Measurements from ENCODE around the gene FOLR1.

DNA sequence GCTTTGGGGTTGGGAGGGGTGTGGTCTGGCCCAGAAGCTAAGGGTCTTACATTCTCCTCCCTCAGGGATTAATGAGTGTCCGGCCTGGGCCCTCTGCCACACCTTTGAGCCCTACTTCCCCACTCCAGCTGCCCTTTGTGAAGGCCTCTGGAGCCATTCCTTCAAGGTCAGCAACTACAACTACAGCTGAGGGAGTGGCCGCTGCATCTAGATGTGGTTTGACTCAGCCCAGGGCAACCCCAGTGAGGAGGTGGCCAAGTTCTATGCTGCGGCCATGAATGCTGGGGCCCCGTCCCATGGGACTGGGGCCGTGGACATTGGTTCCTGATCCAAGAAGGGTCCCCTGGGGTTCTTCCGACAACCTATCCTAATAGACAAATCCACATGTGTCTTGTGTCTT lies 14.3 kb upstream of the FOLR1 start:
- TF ChIP-seq, protein P1, sequence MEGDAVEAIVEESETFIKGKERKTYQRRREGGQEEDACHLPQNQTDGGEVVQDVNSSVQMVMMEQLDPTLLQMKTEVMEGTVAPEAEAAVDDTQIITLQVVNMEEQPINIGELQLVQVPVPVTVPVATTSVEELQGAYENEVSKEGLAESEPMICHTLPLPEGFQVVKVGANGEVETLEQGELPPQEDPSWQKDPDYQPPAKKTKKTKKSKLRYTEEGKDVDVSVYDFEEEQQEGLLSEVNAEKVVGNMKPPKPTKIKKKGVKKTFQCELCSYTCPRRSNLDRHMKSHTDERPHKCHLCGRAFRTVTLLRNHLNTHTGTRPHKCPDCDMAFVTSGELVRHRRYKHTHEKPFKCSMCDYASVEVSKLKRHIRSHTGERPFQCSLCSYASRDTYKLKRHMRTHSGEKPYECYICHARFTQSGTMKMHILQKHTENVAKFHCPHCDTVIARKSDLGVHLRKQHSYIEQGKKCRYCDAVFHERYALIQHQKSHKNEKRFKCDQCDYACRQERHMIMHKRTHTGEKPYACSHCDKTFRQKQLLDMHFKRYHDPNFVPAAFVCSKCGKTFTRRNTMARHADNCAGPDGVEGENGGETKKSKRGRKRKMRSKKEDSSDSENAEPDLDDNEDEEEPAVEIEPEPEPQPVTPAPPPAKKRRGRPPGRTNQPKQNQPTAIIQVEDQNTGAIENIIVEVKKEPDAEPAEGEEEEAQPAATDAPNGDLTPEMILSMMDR (IDR thresholded peaks at IDR 0.05) = no peak
- no peak for TF ChIP-seq POLR2AphosphoS5 (IDR thresholded peaks at IDR 0.05; ENCODE audit: low read depth, low read length)
- no peak for TF ChIP-seq SIN3A (IDR thresholded peaks at IDR 0.05; ENCODE audit: borderline replicate concordance, low read depth, low read length)
- TF ChIP-seq, protein P2, sequence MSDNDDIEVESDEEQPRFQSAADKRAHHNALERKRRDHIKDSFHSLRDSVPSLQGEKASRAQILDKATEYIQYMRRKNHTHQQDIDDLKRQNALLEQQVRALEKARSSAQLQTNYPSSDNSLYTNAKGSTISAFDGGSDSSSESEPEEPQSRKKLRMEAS (IDR thresholded peaks at IDR 0.05; ENCODE audit: low read depth) = no peak
- TF ChIP-seq RFX5 (IDR thresholded peaks at IDR 0.05; ENCODE audit: low read length) = no peak
